Neural cell (in vitro differentiated cells): ENCODE measurements around the gene CHTF8.

Source experiments
- CTCF ChIP-seq: fragments of 450-650 bp; IDR thresholded peaks from 2 replicates; pipeline ENCODE4 v1.5.1; 2014; ENCODE audit warnings: antibody characterized with exemption, mild to moderate bottlenecking, moderate library complexity; ENCODE audit not compliant: poor library complexity, severe bottlenecking
- EP300 ChIP-seq: fragments of 450-650 bp; conservative IDR thresholded peaks from 2 replicates; pipeline ENCODE4 v1.6.1; 2014; ENCODE audit warnings: antibody characterized with exemption, mild to moderate bottlenecking, moderate library complexity; ENCODE audit not compliant: poor library complexity, severe bottlenecking
- EZH2 ChIP-seq: fragments of 200-600, 300-800 bp; shearing (Covaris generic), sonication (generic); IDR thresholded peaks from 2 replicates; pipeline ENCODE4 v1.6.1; 2014; ENCODE audit warnings: antibody characterized with exemption, low read length, borderline replicate concordance, mild to moderate bottlenecking; ENCODE audit not compliant: insufficient read depth, poor library complexity, severe bottlenecking
- POLR2AphosphoS5 ChIP-seq: IDR thresholded peaks from 2 replicates; pipeline ENCODE4 v1.6.1; 2012
- REST ChIP-seq: IDR thresholded peaks from 2 replicates; pipeline ENCODE4 v1.6.1; 2012; ENCODE audit warnings: borderline replicate concordance
- SMC3 ChIP-seq: fragments of 450-650 bp; conservative IDR thresholded peaks from 2 replicates; pipeline ENCODE4 v1.6.1; 2014; ENCODE audit warnings: antibody characterized with exemption, mild to moderate bottlenecking, moderate library complexity; ENCODE audit not compliant: poor library complexity
- TAF1 ChIP-seq: IDR thresholded peaks from 2 replicates; pipeline ENCODE4 v1.6.1; 2012; ENCODE audit warnings: low read depth

GRCh38 chr16:69141014-69141413 is 8.6 kb upstream of the CHTF8 start:
- TF ChIP-seq EZH2 = no peak
- TF ChIP-seq SMC3 = no peak
- TF ChIP-seq POLR2AphosphoS5 = no peak
- no peak for TF ChIP-seq CTCF
- no peak for TF ChIP-seq REST
- no peak for TF ChIP-seq EP300
- TF ChIP-seq TAF1 = no peak
